GM12878 (cell line): ENCODE measurements around the gene RIC3. TPM values are rescaled to one million over a fixed set of nuclear protein-coding genes. Genes with fewer than 3 reads are reported as not detected.

Source experiments
- ATAC-seq: fragments of 200-7000 bp; cut with Tn5 transposase; 3 replicates; pipeline ENCODE4 v1.9.1; 2020; ENCODE audit warnings: mild to moderate bottlenecking, moderate library complexity
- BruUV-seq: library from RNA; stranded (reverse); fragments of 400-500 nt; replicated peaks from 2 replicates; lab custom pipeline; 2021; lab: Mats Ljungman, UMichigan
- CTCF ChIA-PET: fragments of 300-600 bp; sonication (Branson Sonifier 250); formaldehyde crosslinking; extraction: SDS; loops from one replicate; lab custom pipeline; 2021; ENCODE audit warnings: inconsistent platforms; lab: Yijun Ruan, JAX
- POLR2A ChIA-PET: fragments of 350-600 bp; formaldehyde crosslinking; extraction: SDS; loops from one replicate; lab custom pipeline; 2021; ENCODE audit warnings: inconsistent platforms; lab: Charles Lee
- RAD21 ChIA-PET: fragments of 300-600 bp; sonication (Branson Sonifier 250); formaldehyde crosslinking; loops from one replicate; lab custom pipeline; 2023; ENCODE audit warnings: antibody characterized with exemption; ENCODE audit not compliant: unreplicated experiment; lab: Charles Lee
- SMC1A ChIA-PET: fragments of 300-600 bp; sonication (Branson Sonifier 250); formaldehyde crosslinking; loops from one replicate; lab custom pipeline; 2023; ENCODE audit not compliant: unreplicated experiment, uncharacterized antibody; lab: Charles Lee
- DNase-seq: peaks from one replicate; pipeline ENCODE4 v3.0.0-alpha.2; 2011; ENCODE audit warnings: low read depth, low spot score
- FAIRE-seq: peaks from 3 replicates; lab custom pipeline; 2011; peaks lifted over from hg19 to GRCh38; lab: Jason Lieb, UNC
- H2AFZ ChIP-seq: 2 replicates; pipeline ENCODE4 v1.6.0; 2011; ENCODE audit warnings: low read depth, low read length, control low read depth; ENCODE audit not compliant: control insufficient read depth
- H3K27ac ChIP-seq: 2 replicates; pipeline ENCODE4 v1.5.1; 2011; ENCODE audit warnings: control low read depth; ENCODE audit not compliant: control insufficient read depth, insufficient read depth
- H3K27me3 ChIP-seq, 2 experiments: replicated peaks in 1 of 2; 2 replicates each; pipeline versions ENCODE4 v1.6.0 to v1.6.1; 2011; ENCODE audit warnings: low read length in 1 of 2; ENCODE audit not compliant: control insufficient read depth in 2 of 2, insufficient read depth in 2 of 2
- H3K36me3 ChIP-seq, 2 experiments: 2 replicates each; pipeline ENCODE4 v1.5.1; 2011; ENCODE audit warnings: low read length in 1 of 2; ENCODE audit not compliant: control insufficient read depth in 2 of 2, insufficient read depth in 2 of 2
- H3K4me1 ChIP-seq: 2 replicates; pipeline ENCODE4 v1.6.1; 2011; ENCODE audit warnings: mild to moderate bottlenecking, low read length, moderate library complexity, mixed read lengths; ENCODE audit not compliant: control insufficient read depth, insufficient read depth
- H3K4me2 ChIP-seq: 2 replicates; pipeline ENCODE4 v1.6.0; 2011; ENCODE audit warnings: control low read depth; ENCODE audit not compliant: control insufficient read depth, insufficient read depth
- H3K4me3 ChIP-seq: fragments of 200-600 bp; sonication (generic); 2 replicates; pipeline ENCODE4 v1.5.1; 2016
- H3K79me2 ChIP-seq: 2 replicates; pipeline ENCODE4 v1.6.0; 2011; ENCODE audit warnings: low read length; ENCODE audit not compliant: control insufficient read depth, insufficient read depth
- H3K9ac ChIP-seq: 2 replicates; pipeline ENCODE4 v1.8.0; 2011; ENCODE audit warnings: low read length, control low read depth, mixed read lengths; ENCODE audit not compliant: control insufficient read depth, insufficient read depth
- H3K9me3 ChIP-seq: replicated peaks from 3 replicates; pipeline ENCODE4 v1.5.1; 2011; ENCODE audit warnings: mild to moderate bottlenecking, low read length; ENCODE audit not compliant: control insufficient read depth, insufficient read depth
- H4K20me1 ChIP-seq: 2 replicates; pipeline ENCODE4 v1.6.0; 2011; ENCODE audit not compliant: control insufficient read depth, insufficient read depth
- CREM ChIP-seq: IDR thresholded peaks from 2 replicates; pipeline ENCODE4 v1.6.1; 2014; ENCODE audit warnings: antibody characterized with exemption, low read depth
- HDGF ChIP-seq: fragments of 450-650 bp; IDR thresholded peaks from 2 replicates; pipeline ENCODE4 v1.6.1; 2016; ENCODE audit warnings: antibody characterized with exemption
- IRF5 ChIP-seq: fragments of 450-650 bp; IDR thresholded peaks from 2 replicates; pipeline ENCODE4 v1.6.1; 2017; ENCODE audit warnings: borderline replicate concordance
- MEF2B ChIP-seq: fragments of 450-650 bp; IDR thresholded peaks from 2 replicates; pipeline ENCODE4 v1.6.1; 2018; ENCODE audit warnings: mild to moderate bottlenecking, moderate library complexity; ENCODE audit not compliant: partially characterized antibody, poor library complexity, severe bottlenecking
- MLLT1 ChIP-seq: fragments of 450-650 bp; IDR thresholded peaks from 2 replicates; pipeline ENCODE4 v1.6.1; 2016; ENCODE audit warnings: mild to moderate bottlenecking
- NR2C1 ChIP-seq: fragments of 450-650 bp; IDR thresholded peaks from 2 replicates; pipeline ENCODE4 v1.6.1; 2017; ENCODE audit warnings: antibody characterized with exemption, mild to moderate bottlenecking, moderate library complexity
- PAX8 ChIP-seq: fragments of 450-650 bp; IDR thresholded peaks from 2 replicates; pipeline ENCODE4 v1.6.1; 2017; ENCODE audit warnings: mild to moderate bottlenecking, moderate library complexity
- PBX3 ChIP-seq: IDR thresholded peaks from 2 replicates; pipeline ENCODE4 v1.6.1; 2011; ENCODE audit warnings: mild to moderate bottlenecking, low read depth, low read length, moderate library complexity; ENCODE audit not compliant: insufficient replicate concordance
- PKNOX1 ChIP-seq: fragments of 450-650 bp; IDR thresholded peaks from 2 replicates; pipeline ENCODE4 v1.6.1; 2016; ENCODE audit warnings: mild to moderate bottlenecking
- PML ChIP-seq: IDR thresholded peaks from 2 replicates; pipeline ENCODE4 v1.6.1; 2012; ENCODE audit warnings: low read length, inconsistent platforms
- RUNX3 ChIP-seq: IDR thresholded peaks from 2 replicates; pipeline ENCODE4 v1.6.1; 2012; ENCODE audit warnings: low read length, inconsistent platforms
- ZNF384 ChIP-seq: IDR thresholded peaks from 2 replicates; pipeline ENCODE4 v1.6.1; 2012; ENCODE audit warnings: low read depth, mild to moderate bottlenecking, low read length, improper control_type of control experiment, borderline replicate concordance
- WGBS: methylation state at CpG from one replicate; pipeline ENCODE4 v1.1.6; 2016; ENCODE audit warnings: low lambda C conversion rate; ENCODE audit not compliant: insufficient replicate concordance, insufficient coverage; ENCODE audit errors: missing lambda C conversion rate; 5-methylcytosine and 5-hydroxymethylcytosine counted together
- in situ Hi-C: fragments of 300-500 bp; cut with MboI; formaldehyde crosslinking; loops from 9 replicates; pipeline ENCODE4 v1.14.3; 2018; ENCODE audit warnings: mixed read lengths
- intact Hi-C: fragments of 100-400 bp; cut with micrococcal nuclease; formaldehyde crosslinking; loops from one replicate; pipeline ENCODE4 v1.14.2; 2022; ENCODE audit not compliant: unreplicated experiment
- polyA plus RNA-seq, 11 experiments: library from polyadenylated mRNA; depleted of rRNA in 4 of 11; unstranded in 6 of 11; stranded (reverse) in 5 of 11; fragments of >200 nt; fragmentation: Nextera tagmentation in 4 of 11; fragmentation: Illumina TruSeq in 1 of 11; extraction: Ambion mirVana in 4 of 11; extraction: Trizol in 1 of 11; gene quantifications; 1 replicate in 1 of 11; 2 replicates in 10 of 11; pipeline versions ENCODE4 v1.2.1 to v1.2.3, GENCODE V29; 2011 to 2016; ENCODE audit warnings: inconsistent platforms in 2 of 11, missing spikeins in 2 of 11, low read depth in 1 of 11
- total RNA-seq, 4 experiments: library from RNA; depleted of rRNA in 3 of 4; stranded (reverse); fragments of >200 nt in 3 of 4; fragmentation: Illumina TruSeq in 1 of 4; extraction: Trizol in 1 of 4; gene quantifications; 2 replicates each; pipeline versions ENCODE4 v1.2.1 to v1.2.3, GENCODE V29; 2013 to 2021

The RIC3 gene
- total and polyA plus RNA-seq, 10 of the 15 experiments (the other 5 are each of a cell fraction or from before 2014, with no cell fraction given), result 0.90 to 8.9 (median 2.2) TPM

- no peak for DNase-seq
- ChIA-PET SMC1A (interaction anchor here (1.6 kb wide), 1 partner anchor 12 kb away, joined by 3 read pairs; no protein-coding TSS in a partner anchor), POLR2A (no interaction called here), CTCF (interaction anchor here (1.4 kb wide), 1 partner anchor 26 kb away, joined by 5 read pairs; no protein-coding TSS in a partner anchor), RAD21 (no interaction called here)
- H3K36me3 ChIP-seq, result no peaks in the 10 kb centered on the region
- ATAC-seq, result no peak
- no peaks in the 10 kb centered on the region for H3K27me3 ChIP-seq
- no TSS peak for BruUV-seq
- no peak overlapping the region for H3K4me3 ChIP-seq
- H3K9me3 ChIP-seq, result no peaks in the 10 kb centered on the region
- H2AFZ ChIP-seq, result no peak overlapping the region
- H3K79me2 ChIP-seq, result no peaks in the 10 kb centered on the region
- H3K4me1 ChIP-seq, result no peaks in the 10 kb centered on the region
- WGBS, result 39% methylated on average over 10 of the region's 10 CpGs
- H4K20me1 ChIP-seq, result no peaks in the 10 kb centered on the region
- intact Hi-C loops, result no loop called here
- FAIRE-seq, result no peak
- no peak overlapping the region for H3K9ac ChIP-seq
- H3K27ac ChIP-seq, result no peak overlapping the region
- H3K4me2 ChIP-seq, result no peak overlapping the region
- no peak for TF ChIP-seq PBX3
- no peak for TF ChIP-seq CREM
- TF ChIP-seq NR2C1, result no peak
- TF ChIP-seq ZNF384, result no peak
- no peak for TF ChIP-seq PKNOX1
- no peak for TF ChIP-seq HDGF
- no peak for TF ChIP-seq MEF2B
- no peak for TF ChIP-seq RUNX3
- TF ChIP-seq IRF5, result no peak
- no peak for TF ChIP-seq PAX8
- no peak for TF ChIP-seq PML
- TF ChIP-seq MLLT1, result no peak
- TF ChIP-seq, all 136 proteins: peak for 0
- in situ Hi-C loops, result no loop called here
Observed at GRCh38 chr11:8059571-8060011, 109.2 kb downstream of the RIC3 start.
